ENCODE data around the gene ABCA1.
"Not testable (repeated sequence)": the region's sequence is repeated elsewhere in the genome, so short reads cannot be mapped to it uniquely, and the experiment has no call there.

ABCA1 gene

GRCh38 chr9:104927912-104928740 lies at the start of gene ABCA1:
ABCA1 (minus strand) TSS chr9:104928155; CDS start chr9:104903679, 24,476 bp downstream.
- DNase-seq (ENCODE audit: low read depth): no peak

GRCh38 chr9:104977580-104977979 lies 49.6 kb upstream of the ABCA1 start:
- no peak for DNase-seq (ENCODE audit: low read depth)

GRCh38 chr9:104977168-104977567 lies 49.2 kb upstream of the ABCA1 start:
- no peak for DNase-seq (ENCODE audit: low read depth)

- not testable (repeated sequence) for DNase-seq (ENCODE audit: low read depth)
Observed at GRCh38 chr9:104975966-104976595, 48.1 kb upstream of the ABCA1 start.

GRCh38 chr9:104974053-104974962 lies 46.4 kb upstream of the ABCA1 start:
- no peak for DNase-seq (ENCODE audit: low read depth)

- no peak for DNase-seq (ENCODE audit: low read depth)
Observed at GRCh38 chr9:104972242-104972866, 44.4 kb upstream of the ABCA1 start.

GRCh38 chr9:104971511-104971910 lies 43.6 kb upstream of the ABCA1 start:
- DNase-seq (ENCODE audit: low read depth): no peak

- no peak for DNase-seq (ENCODE audit: low read depth)
Observed at GRCh38 chr9:104970271-104970987, 42.5 kb upstream of the ABCA1 start.

GRCh38 chr9:104969116-104969515 lies 41.2 kb upstream of the ABCA1 start:
- no peak for DNase-seq (ENCODE audit: low read depth)

GRCh38 chr9:104968025-104968982 lies 40.3 kb upstream of the ABCA1 start:
- peak; percentile 81 for DNase-seq (ENCODE audit: low read depth)

- no peak for DNase-seq (ENCODE audit: low read depth)
Observed at GRCh38 chr9:104963076-104963475, 35.1 kb upstream of the ABCA1 start.

- DNase-seq (ENCODE audit: low read depth): no peak
Observed at GRCh38 chr9:104961701-104962359, 33.9 kb upstream of the ABCA1 start.

- no peak for DNase-seq (ENCODE audit: low read depth)
Observed at GRCh38 chr9:104961238-104961637, 33.3 kb upstream of the ABCA1 start.

GRCh38 chr9:104960662-104961061 lies 32.7 kb upstream of the ABCA1 start:
- no peak for DNase-seq (ENCODE audit: low read depth)

- DNase-seq (ENCODE audit: low read depth): no peak
Observed at GRCh38 chr9:104958751-104959150, 30.8 kb upstream of the ABCA1 start.

- not testable (repeated sequence) for DNase-seq (ENCODE audit: low read depth)
Observed at GRCh38 chr9:104958006-104958405, 30.1 kb upstream of the ABCA1 start.

GRCh38 chr9:104951487-104951886 lies 23.5 kb upstream of the ABCA1 start:
- DNase-seq (ENCODE audit: low read depth): no peak

- DNase-seq (ENCODE audit: low read depth): no peak
Observed at GRCh38 chr9:104950838-104951237, 22.9 kb upstream of the ABCA1 start.

GRCh38 chr9:104948277-104948676 lies 20.3 kb upstream of the ABCA1 start:
- DNase-seq (ENCODE audit: low read depth): no peak

GRCh38 chr9:104944871-104945270 lies 16.9 kb upstream of the ABCA1 start:
- no peak for DNase-seq (ENCODE audit: low read depth)

Measured in GM04504 (cell line).